GM12865 (cell line): ENCODE data around the gene ORMDL2.

Experiments used
- DNase-seq: peaks from one replicate; pipeline ENCODE4 v3.0.0; 2010; ENCODE audit warnings: low read depth
- H3K4me3 ChIP-seq: 2 replicates; pipeline ENCODE4 v1.5.1; 2011; ENCODE audit warnings: mild to moderate bottlenecking, low read depth, low read length, control low read depth
- CTCF ChIP-seq: IDR thresholded peaks from 2 replicates; pipeline ENCODE4 v1.5.1; 2011; ENCODE audit warnings: low read length, control low read depth, low read depth, inconsistent platforms; ENCODE audit not compliant: insufficient read depth; ENCODE audit errors: missing control alignments

The ORMDL2 gene

GRCh38 chr12:55843431-55843830 lies 25.6 kb downstream of the ORMDL2 start:
- no peak for TF ChIP-seq CTCF
- no peak for DNase-seq
- H3K4me3 ChIP-seq = no peak overlapping the region

- H3K4me3 ChIP-seq = no peak overlapping the region
- TF ChIP-seq CTCF = no peak
- DNase-seq = no peak
Measured at GRCh38 chr12:55844961-55845360, 27.1 kb downstream of the ORMDL2 start.

GRCh38 chr12:55845361-55845760 lies 27.5 kb downstream of the ORMDL2 start:
- no peak overlapping the region for H3K4me3 ChIP-seq
- DNase-seq = no peak
- no peak for TF ChIP-seq CTCF

GRCh38 chr12:55845785-55846496 lies 28.1 kb downstream of the ORMDL2 start:
- H3K4me3 ChIP-seq = no peak overlapping the region
- DNase-seq = no peak
- TF ChIP-seq CTCF = no peak

- TF ChIP-seq CTCF = no peak
- H3K4me3 ChIP-seq = no peak overlapping the region
- DNase-seq = no peak
Measured at GRCh38 chr12:55847033-55847432, 29.2 kb downstream of the ORMDL2 start.

GRCh38 chr12:55847603-55848291 lies 29.9 kb downstream of the ORMDL2 start:
- no peak overlapping the region for H3K4me3 ChIP-seq
- DNase-seq = no peak
- no peak for TF ChIP-seq CTCF
